Measurements from ENCODE around the gene PALLD. TPM values are rescaled to one million over a fixed set of nuclear protein-coding genes. Genes with fewer than 3 reads are reported as not detected.
A peak's percentile ranks its signal among the peaks of the same experiment; 100 is the strongest.

Gene PALLD
- total and polyA plus RNA-seq, 2 experiments from 2014 or later = 17.9 to 30.5 TPM

GRCh38 chr4:168748807-168749206 lies 252.0 kb downstream of the PALLD start:
- Histone ChIP-seq H3K27ac (no peak overlapping the region), H3K27me3 (replicated peaks; ENCODE audit: insufficient read depth) (0 out of 2 replicates have a peak, but pooled peaks cover 4% of the 10 kb centered on the region), H2AFZ (no peak overlapping the region), H3K9ac (no peak overlapping the region), H3K4me2 (ENCODE audit: unreplicated experiment) (no peak overlapping the region), H3K9me2 (ENCODE audit: insufficient read depth) (no peaks in the 10 kb centered on the region; the same call in 1 of the 2 replicates), H3K36me3 (ENCODE audit: low read depth) (no peaks in the 10 kb centered on the region), H3K9me3 (ENCODE audit: low read depth) (no peaks in the 10 kb centered on the region), H3F3A (ENCODE audit: insufficient read depth) (0 out of 2 replicates have a peak, but pooled peaks cover 5% of the 10 kb centered on the region), H3K4me3 (no peak overlapping the region), H4K20me1 (ENCODE audit: insufficient read depth) (no peaks in the 10 kb centered on the region), H3K4me1 (ENCODE audit: insufficient read depth) (peaks cover 11% of the 10 kb centered on the region), H3K79me2 (ENCODE audit: insufficient read depth) (no peaks in the 10 kb centered on the region)
- TF ChIP-seq EZH2 (IDR thresholded peaks at IDR 0.05; ENCODE audit: insufficient read depth, poor library complexity, severe bottlenecking) (no peak), EZH2phosphoT487 (IDR thresholded peaks at IDR 0.05; ENCODE audit: insufficient read depth, low read depth) (no peak)
- DNase-seq = no peak
- in situ Hi-C loops (cut with MboI) = no loop called here
- 90 to 96% methylated on average over 1 of the region's 1 CpG for WGBS, 2 experiments (ENCODE audit: low coverage in 1 of 2, low lambda C conversion rate in 2 of 2, missing lambda C conversion rate in 2 of 2)

DNA sequence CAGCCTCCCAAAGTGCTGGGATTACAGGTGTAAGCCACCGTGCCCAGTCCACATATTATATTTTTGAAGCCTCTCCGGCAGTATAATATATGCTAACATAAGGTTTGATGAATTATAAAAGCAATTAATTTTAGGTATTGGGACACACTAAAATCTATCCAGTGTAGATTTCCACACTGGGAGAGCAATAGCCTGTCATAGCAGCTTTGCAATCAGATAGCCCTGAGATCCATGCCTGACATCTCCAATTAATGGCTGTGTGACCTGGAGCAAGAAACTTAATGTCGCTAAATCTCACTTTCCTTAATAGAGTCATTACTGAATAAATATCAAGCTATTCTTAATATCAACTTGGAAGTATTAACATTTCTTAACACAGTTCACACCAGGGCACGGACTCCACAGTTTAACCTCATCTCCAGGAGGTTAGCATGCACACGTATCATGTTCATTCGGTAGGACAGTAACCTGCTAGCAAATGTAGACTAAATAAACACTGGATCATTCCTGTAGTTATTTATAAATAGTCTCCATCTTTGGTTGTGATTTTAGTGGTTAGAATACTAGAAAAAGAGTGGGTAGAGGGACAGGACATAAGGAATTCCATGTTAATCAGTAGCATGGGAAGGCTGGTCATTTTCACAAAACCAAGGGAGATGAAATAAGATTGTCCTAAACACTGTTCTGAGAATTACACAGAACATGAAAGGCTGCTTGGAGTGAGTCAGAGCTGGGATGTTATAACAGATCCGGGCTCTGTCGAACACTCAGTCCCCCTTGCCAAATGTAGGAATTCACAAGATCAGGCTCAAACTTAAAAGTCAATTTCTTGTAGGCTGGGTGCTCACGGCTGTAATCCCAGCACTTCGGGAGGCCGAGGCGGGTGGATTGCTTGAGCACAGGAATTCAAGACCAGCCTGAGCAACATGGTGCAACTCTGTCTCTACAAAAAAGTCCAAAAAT lies 254.7 kb downstream of the PALLD start:
- H3K79me2 ChIP-seq (ENCODE audit: insufficient read depth) = no peaks in the 10 kb centered on the region
- TF ChIP-seq EZH2phosphoT487 (IDR thresholded peaks at IDR 0.05; ENCODE audit: insufficient read depth, low read depth) = no peak
- TF ChIP-seq EZH2 (IDR thresholded peaks at IDR 0.05; ENCODE audit: insufficient read depth, poor library complexity, severe bottlenecking) = no peak

DNA sequence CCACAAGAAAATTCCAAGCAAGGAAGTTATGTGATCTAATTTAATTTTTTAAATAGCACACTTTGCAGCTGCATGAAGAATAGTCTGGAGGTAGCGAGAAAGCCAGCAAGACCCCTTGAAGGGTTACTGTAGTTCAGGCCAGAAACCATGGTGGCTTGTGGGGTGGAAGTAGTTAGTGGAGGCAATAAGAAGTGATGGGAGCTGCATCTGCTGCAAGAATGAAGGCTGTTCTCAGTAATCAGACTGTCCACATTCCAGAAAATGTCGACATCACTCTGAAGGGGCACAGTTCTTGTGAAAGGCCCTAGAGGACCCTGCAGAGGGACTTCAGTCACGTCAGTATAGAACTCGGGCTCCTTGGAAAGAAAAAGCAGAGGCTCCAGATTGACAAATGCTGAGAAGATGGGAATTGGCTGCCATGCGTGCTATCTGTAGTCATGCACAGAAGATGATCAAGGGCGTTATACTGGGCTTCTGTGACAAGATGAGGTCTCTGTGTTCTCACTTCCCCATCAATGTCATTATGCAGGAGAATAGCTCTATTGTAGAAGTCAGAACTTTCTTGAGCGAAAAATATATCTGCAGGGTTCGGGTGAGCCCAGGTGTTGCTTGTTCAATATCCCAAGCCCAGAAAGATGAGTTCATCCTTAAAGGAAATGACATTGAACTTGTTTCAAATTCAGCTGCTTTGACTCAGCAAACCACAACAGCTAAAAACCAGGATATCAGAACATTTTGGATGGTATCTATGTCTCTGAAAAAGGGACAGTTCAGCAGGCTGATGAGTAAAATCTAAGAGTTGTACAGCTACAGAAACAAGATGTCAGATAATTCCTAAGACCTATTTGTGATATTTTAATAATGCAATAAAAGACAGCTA lies 259.0 kb downstream of the PALLD start:
- no peaks in the 10 kb centered on the region for H3K9me3 ChIP-seq (ENCODE audit: low read depth)
- peak overlapping the region; percentile 31 for H3K4me2 ChIP-seq (ENCODE audit: unreplicated experiment)
- DNase-seq = peak; percentile 69
- peak overlapping the region; percentile 30 for H3K27ac ChIP-seq
- peaks cover 37% of the 10 kb centered on the region for H3K4me1 ChIP-seq (ENCODE audit: insufficient read depth)
- H2AFZ ChIP-seq = no peak overlapping the region
- WGBS, 2 experiments (ENCODE audit: low coverage in 1 of 2, low lambda C conversion rate in 2 of 2, missing lambda C conversion rate in 2 of 2) = 64 to 70% methylated on average over 8 of the region's 8 CpGs
- no peaks in the 10 kb centered on the region for H3K36me3 ChIP-seq (ENCODE audit: low read depth)
- no peaks in the 10 kb centered on the region for H3K9me2 ChIP-seq (ENCODE audit: insufficient read depth)
- in situ Hi-C loops (cut with MboI) = no loop called here
- H3K4me3 ChIP-seq = no peak overlapping the region
- no peaks in the 10 kb centered on the region for H3K27me3 ChIP-seq (replicated peaks; ENCODE audit: insufficient read depth)
- H3K9ac ChIP-seq = no peak overlapping the region
- no peaks in the 10 kb centered on the region for H4K20me1 ChIP-seq (ENCODE audit: insufficient read depth)
- H3K79me2 ChIP-seq (ENCODE audit: insufficient read depth) = no peaks in the 10 kb centered on the region
- TF ChIP-seq EZH2 (IDR thresholded peaks at IDR 0.05; ENCODE audit: insufficient read depth, poor library complexity, severe bottlenecking) (no peak), EZH2phosphoT487 (IDR thresholded peaks at IDR 0.05; ENCODE audit: insufficient read depth, low read depth) (no peak)
- peaks cover 17% of the 10 kb centered on the region for H3F3A ChIP-seq (ENCODE audit: insufficient read depth)

More for the DNA sequence above, 254.7 kb downstream of the PALLD start:
- Histone ChIP-seq H3K27ac (no peak overlapping the region), H3K9me2 (ENCODE audit: insufficient read depth) (no peaks in the 10 kb centered on the region), H3K4me2 (ENCODE audit: unreplicated experiment) (peak overlapping the region; percentile 8), H3K27me3 (replicated peaks; ENCODE audit: insufficient read depth) (no peaks in the 10 kb centered on the region), H3K4me3 (no peak overlapping the region), H3K4me1 (ENCODE audit: insufficient read depth) (peaks cover 24% of the 10 kb centered on the region), H3F3A (ENCODE audit: insufficient read depth) (peaks cover 10% of the 10 kb centered on the region), H3K9ac (no peak overlapping the region), H4K20me1 (ENCODE audit: insufficient read depth) (no peaks in the 10 kb centered on the region), H3K36me3 (ENCODE audit: low read depth) (no peaks in the 10 kb centered on the region), H2AFZ (no peak overlapping the region), H3K9me3 (ENCODE audit: low read depth) (no peaks in the 10 kb centered on the region)
- WGBS, 2 experiments (ENCODE audit: low coverage in 1 of 2, low lambda C conversion rate in 2 of 2, missing lambda C conversion rate in 2 of 2) = 42 to 44% methylated on average over 12 of the region's 12 CpGs
- in situ Hi-C loops (cut with MboI) = no loop called here
- DNase-seq = peak; percentile 80

DNA sequence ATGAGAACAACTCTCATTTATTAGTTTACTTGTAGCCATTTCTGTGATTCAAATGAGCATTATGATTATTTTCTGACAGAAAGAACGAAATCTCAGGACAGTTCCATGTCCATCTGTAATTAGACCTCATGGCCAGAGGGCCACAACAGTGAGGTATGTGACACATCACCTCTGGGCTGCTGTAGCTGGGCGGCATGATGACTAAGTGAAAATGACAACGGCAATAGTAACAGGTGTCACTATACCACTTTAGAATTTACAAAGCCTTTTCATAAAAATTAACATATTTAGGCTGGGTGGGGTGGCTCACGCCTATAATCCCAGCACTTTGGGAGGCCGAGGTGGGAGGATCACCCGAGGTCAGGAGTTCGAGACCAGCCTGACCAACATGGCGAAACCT lies 260.6 kb downstream of the PALLD start:
- TF ChIP-seq EZH2 (IDR thresholded peaks at IDR 0.05; ENCODE audit: insufficient read depth, poor library complexity, severe bottlenecking) (no peak), EZH2phosphoT487 (IDR thresholded peaks at IDR 0.05; ENCODE audit: insufficient read depth, low read depth) (no peak)
- Histone ChIP-seq H2AFZ (no peak overlapping the region), H3K4me1 (ENCODE audit: insufficient read depth) (peaks cover 26% of the 10 kb centered on the region), H3K9me2 (ENCODE audit: insufficient read depth) (no peaks in the 10 kb centered on the region), H4K20me1 (ENCODE audit: insufficient read depth) (no peaks in the 10 kb centered on the region), H3K4me2 (ENCODE audit: unreplicated experiment) (no peak overlapping the region), H3K9me3 (ENCODE audit: low read depth) (no peaks in the 10 kb centered on the region), H3K27me3 (replicated peaks; ENCODE audit: insufficient read depth) (no peaks in the 10 kb centered on the region), H3K4me3 (no peak overlapping the region), H3K79me2 (ENCODE audit: insufficient read depth) (no peaks in the 10 kb centered on the region), H3F3A (ENCODE audit: insufficient read depth) (peaks cover 12% of the 10 kb centered on the region), H3K36me3 (ENCODE audit: low read depth) (no peaks in the 10 kb centered on the region), H3K27ac (no peak overlapping the region), H3K9ac (no peak overlapping the region)
- WGBS, 2 experiments (ENCODE audit: low coverage in 1 of 2, low lambda C conversion rate in 2 of 2, missing lambda C conversion rate in 2 of 2) = 92 to 93% methylated on average over 8 of the region's 8 CpGs
- in situ Hi-C loops (cut with MboI) = no loop called here
- no peak for DNase-seq

Data from GM23248 (cell line).